K562 (cell line): Measurements from ENCODE around the gene TBCC. TPM values are rescaled to one million over a fixed set of nuclear protein-coding genes. Genes with fewer than 3 reads are reported as not detected.

Experiments
- ATAC-seq: fragments of 200-7000 bp; cut with Tn5 transposase; 3 replicates; pipeline ENCODE4 v1.9.1; 2020; ENCODE audit warnings: moderate library complexity
- BruUV-seq: library from RNA; stranded (reverse); fragments of 400-500 nt; replicated peaks from 2 replicates; lab custom pipeline; 2021; lab: Mats Ljungman, UMichigan
- CTCF ChIA-PET: fragments of 300-600 bp; formaldehyde crosslinking; extraction: SDS; loops from one replicate; lab custom pipeline; 2021; ENCODE audit warnings: low intra/inter-chr PET ratio; lab: Yijun Ruan, JAX
- POLR2A ChIA-PET: fragments of 300-600, 350-650 bp; sonication (Branson Sonifier 250); formaldehyde crosslinking; extraction: SDS; loops from one replicate; lab custom pipeline; 2021; ENCODE audit warnings: antibody characterized with exemption, inconsistent platforms; lab: Yijun Ruan, JAX
- DNase-seq, 4 experiments: peaks; one replicate each; pipeline versions ENCODE4 v3.0.0 to v3.0.0-alpha.2; 2011 to 2018; ENCODE audit warnings: low spot score in 3 of 4, mixed read lengths in 3 of 4; ENCODE audit errors: extremely low read depth in 1 of 4
- FAIRE-seq: peaks from 2 replicates; lab custom pipeline; 2011; peaks lifted over from hg19 to GRCh38; lab: Jason Lieb, UNC
- H2AFZ ChIP-seq: 2 replicates; pipeline ENCODE4 v1.6.0; 2011; ENCODE audit warnings: low read depth, low read length, control low read depth, inconsistent platforms
- H3K27ac ChIP-seq: fragments of 200-600 bp; 3 replicates; pipeline ENCODE4 v1.8.0; 2011; ENCODE audit warnings: low read depth, mild to moderate bottlenecking, control low read depth, inconsistent platforms, low read length, moderate library complexity, mixed read lengths; ENCODE audit errors: extremely low read depth
- H3K27me3 ChIP-seq, 2 experiments: fragments of 300-600 bp in 1 of 2; 2 replicates in 1 of 2; 3 replicates in 1 of 2; pipeline versions ENCODE4 v1.6.0 to v1.8.0; 2011; ENCODE audit warnings: inconsistent platforms in 2 of 2, low read length in 2 of 2, mild to moderate bottlenecking in 1 of 2, mixed read lengths in 1 of 2, moderate library complexity in 1 of 2; ENCODE audit not compliant: control insufficient read depth in 2 of 2, insufficient read depth in 2 of 2
- H3K36me3 ChIP-seq: fragments of 300-600 bp; 3 replicates; pipeline ENCODE4 v1.8.0; 2011; ENCODE audit warnings: mild to moderate bottlenecking, low read length, inconsistent platforms; ENCODE audit not compliant: control insufficient read depth, insufficient read depth
- H3K4me1 ChIP-seq, 2 experiments: fragments of 200-600 bp in 1 of 2; replicated peaks in 1 of 2; 2 replicates in 1 of 2; 3 replicates in 1 of 2; pipeline versions ENCODE4 v1.5.1 to v1.8.0; 2011; ENCODE audit warnings: inconsistent platforms in 2 of 2, low read length in 2 of 2, mild to moderate bottlenecking in 1 of 2, mixed read lengths in 1 of 2, moderate library complexity in 1 of 2; ENCODE audit not compliant: control insufficient read depth in 2 of 2, insufficient read depth in 2 of 2
- H3K4me2 ChIP-seq: 2 replicates; pipeline ENCODE4 v1.6.1; 2011; ENCODE audit warnings: low read length, control low read depth, inconsistent platforms, mixed read lengths; ENCODE audit not compliant: insufficient read depth
- H3K4me3 ChIP-seq: fragments of 200-600 bp; sonication (generic), shearing (Covaris generic); 2 replicates; pipeline ENCODE4 v1.5.1; 2016; ENCODE audit warnings: control low read depth, inconsistent platforms
- H3K79me2 ChIP-seq: fragments of 200-600 bp; 3 replicates; pipeline ENCODE4 v1.8.0; 2011; ENCODE audit warnings: low read length, inconsistent platforms; ENCODE audit not compliant: control insufficient read depth, insufficient read depth
- H3K9ac ChIP-seq, 2 experiments: 2 replicates each; pipeline versions ENCODE4 v1.6.0 to v1.6.1; 2011; ENCODE audit warnings: low read depth in 2 of 2, low read length in 2 of 2, control low read depth in 1 of 2, inconsistent platforms in 1 of 2, mild to moderate bottlenecking in 1 of 2, mixed read lengths in 1 of 2; ENCODE audit not compliant: insufficient read depth in 1 of 2
- H3K9me1 ChIP-seq: one replicate; pipeline ENCODE4 v1.6.0; 2011; ENCODE audit warnings: inconsistent platforms, mild to moderate bottlenecking, low read length, moderate library complexity; ENCODE audit not compliant: control insufficient read depth, insufficient read depth
- H3K9me3 ChIP-seq: replicated peaks from 2 replicates; pipeline ENCODE4 v1.5.1; 2011; ENCODE audit warnings: low read depth, low read length, inconsistent platforms; ENCODE audit not compliant: control insufficient read depth, insufficient read depth
- H4K20me1 ChIP-seq: replicated peaks from 2 replicates; pipeline ENCODE4 v1.6.1; 2011; ENCODE audit warnings: low read length, inconsistent platforms, mixed read lengths; ENCODE audit not compliant: control insufficient read depth, insufficient read depth
- C11orf30 ChIP-seq: fragments of 450-650 bp; IDR thresholded peaks from 2 replicates; pipeline ENCODE4 v1.6.1; 2016; ENCODE audit warnings: low read depth, mild to moderate bottlenecking
- ELK3 ChIP-seq: fragments of 450-650 bp; formaldehyde crosslinking; IDR thresholded peaks from 2 replicates; pipeline ENCODE4 v1.4.0; 2020; ENCODE audit warnings: mild to moderate bottlenecking
- MAFF ChIP-seq: IDR thresholded peaks from 2 replicates; pipeline ENCODE4 v1.6.1; 2012; ENCODE audit warnings: low read length, improper control_type of control experiment
- MAFG ChIP-seq: fragments of 450-650 bp; conservative IDR thresholded peaks from 2 replicates; pipeline ENCODE4 v1.6.1; 2016; ENCODE audit warnings: missing genetic modification characterization, missing compliant biosample characterization
- MAFK ChIP-seq: IDR thresholded peaks from 2 replicates; pipeline ENCODE4 v1.6.1; 2011; ENCODE audit warnings: low read length, improper control_type of control experiment
- MYNN ChIP-seq, 2 experiments: sonication (generic); formaldehyde crosslinking in 1 of 2; IDR thresholded peaks; 2 replicates each; pipeline versions ENCODE4 v1.5.0 to v1.6.1; 2016 to 2020; ENCODE audit warnings: antibody characterized with exemption in 1 of 2, missing genetic modification reagents in 1 of 2
- NFE2 ChIP-seq: IDR thresholded peaks from 2 replicates; pipeline ENCODE4 v1.6.1; 2014; ENCODE audit warnings: antibody characterized with exemption, low read depth
- NFIC ChIP-seq: fragments of 450-650 bp; IDR thresholded peaks from 2 replicates; pipeline ENCODE4 v1.6.1; 2017; ENCODE audit warnings: mild to moderate bottlenecking, inconsistent platforms
- TCF7 ChIP-seq: sonication (generic); IDR thresholded peaks from 2 replicates; pipeline ENCODE4 v1.6.1; 2016; ENCODE audit warnings: antibody characterized with exemption, borderline replicate concordance
- ZNF239 ChIP-seq: fragments of 250-450 bp; sonication (Bioruptor Pico); IDR thresholded peaks from 2 replicates; pipeline ENCODE4 v1.4.0; 2020; ENCODE audit warnings: mild to moderate bottlenecking
- ZNF316 ChIP-seq: fragments of 450-650 bp; IDR thresholded peaks from 2 replicates; pipeline ENCODE4 v1.6.1; 2016
- ZNF655 ChIP-seq: fragments of 250-450 bp; sonication (Bioruptor Pico); IDR thresholded peaks from 2 replicates; pipeline ENCODE4 v1.5.0; 2021
- WGBS: fragments of 100-300 bp; shearing (Covaris generic); methylation state at CpG from one replicate; pipeline ENCODE4 v1.1.6; 2016; ENCODE audit warnings: low coverage, mixed read lengths; ENCODE audit not compliant: insufficient coverage; ENCODE audit errors: missing lambda C conversion rate; 5-methylcytosine and 5-hydroxymethylcytosine counted together
- in situ Hi-C: fragments of 300-500 bp; cut with MboI; formaldehyde crosslinking; loops from 4 replicates; pipeline ENCODE4 v1.15.0; 2018; ENCODE audit warnings: inconsistent platforms, mixed read lengths
- intact Hi-C: fragments of 100-400 bp; cut with micrococcal nuclease; formaldehyde crosslinking; loops from 2 replicates; pipeline ENCODE4 v1.14.2; 2022
- polyA plus RNA-seq, 8 experiments: library from polyadenylated mRNA; depleted of rRNA in 4 of 8; stranded (reverse) in 5 of 8; unstranded in 3 of 8; fragments of >200 nt; fragmentation: Nextera tagmentation in 2 of 8; fragmentation: Illumina TruSeq in 1 of 8; extraction: Ambion mirVana in 2 of 8; extraction: Trizol in 1 of 8; gene quantifications; 2 replicates each; pipeline versions ENCODE4 v1.2.1 to v1.2.3, GENCODE V29; 2011 to 2014; ENCODE audit warnings: inconsistent platforms in 1 of 8, missing spikeins in 1 of 8
- total RNA-seq, 7 experiments: library from RNA; depleted of rRNA in 6 of 7; stranded (reverse); fragments of >200 nt in 6 of 7; fragmentation: Illumina TruSeq in 2 of 7; extraction: Trizol in 2 of 7; gene quantifications; 2 replicates each; pipeline versions ENCODE4 v1.2.1 to v1.2.3, GENCODE V29; 2011 to 2021; ENCODE audit warnings: low replicate concordance in 1 of 7
- TF ChIP-seq, protein P1 (sequence below): sonication (generic); formaldehyde crosslinking; IDR thresholded peaks from 2 replicates; pipeline ENCODE4 v1.8.0; 2023; ENCODE audit warnings: mild to moderate bottlenecking, missing genetic modification reagents

Gene TBCC
- total and polyA plus RNA-seq, 9 of the 15 experiments (the other 6 are each of a cell fraction or from before 2014, with no cell fraction given): 2.8 to 34.1 (median 23.3) TPM

GRCh38 chr6:42696526-42697267 is 49.2 kb downstream of the TBCC start:
- ChIA-PET POLR2A (interaction anchor here (0.6 to 1.1 kb wide), 9 partner anchors 9 to 187 kb away, joined by 3 to 5 read pairs (median 3); no protein-coding TSS in a partner anchor), CTCF (no interaction called here)
- FAIRE-seq (peak; percentile 48), ATAC-seq (peak; percentile 32; the same call in 1 of the 3 replicates), DNase-seq (peak in 1 of 4 experiments; percentile 11)
- no peak overlapping the region for H3K4me3 ChIP-seq
- no peak overlapping the region for H3K4me2 ChIP-seq
- no peak overlapping the region for H3K27ac ChIP-seq
- no TSS peak for BruUV-seq
- no peaks in the 10 kb centered on the region for H3K27me3 ChIP-seq
- H2AFZ ChIP-seq: no peak overlapping the region
- H4K20me1 ChIP-seq: 0 out of 2 replicates have a peak, but pooled peaks cover 4% of the 10 kb centered on the region
- peaks cover 22% of the 10 kb centered on the region; the same call in 1 of the 3 replicates for H3K36me3 ChIP-seq
- WGBS: 42% methylated on average over 7 of the region's 7 CpGs
- peaks cover under 1 to 4% of the 10 kb centered on the region in 2 experiments; a peak in 4 of 5 replicates for H3K4me1 ChIP-seq
- H3K9ac ChIP-seq: no peak overlapping the region
- intact Hi-C loops: no loop called here
- no peaks in the 10 kb centered on the region for H3K79me2 ChIP-seq
- TF ChIP-seq C11orf30 (peak; percentile 97), MYNN (IDR thresholded peaks at IDR 0.05) (no peak), MYNN (CRISPR knock-in tag; IDR thresholded peaks at IDR 0.05) (no peak), NFIC (peak; percentile 48), TCF7 (no peak), NFE2 (peak; percentile 19; the same call in 1 of the 2 replicates), MAFK (peak; percentile 95), ZNF239 (CRISPR knock-in tag) (no peak), MAFF (peak; percentile 94), ZNF316 (peak; percentile 98), ELK3 (CRISPR knock-in tag) (no peak), MAFG (tag) (peak; percentile 96), ZNF655 (CRISPR knock-in tag) (no peak)
- TF ChIP-seq, protein P1, sequence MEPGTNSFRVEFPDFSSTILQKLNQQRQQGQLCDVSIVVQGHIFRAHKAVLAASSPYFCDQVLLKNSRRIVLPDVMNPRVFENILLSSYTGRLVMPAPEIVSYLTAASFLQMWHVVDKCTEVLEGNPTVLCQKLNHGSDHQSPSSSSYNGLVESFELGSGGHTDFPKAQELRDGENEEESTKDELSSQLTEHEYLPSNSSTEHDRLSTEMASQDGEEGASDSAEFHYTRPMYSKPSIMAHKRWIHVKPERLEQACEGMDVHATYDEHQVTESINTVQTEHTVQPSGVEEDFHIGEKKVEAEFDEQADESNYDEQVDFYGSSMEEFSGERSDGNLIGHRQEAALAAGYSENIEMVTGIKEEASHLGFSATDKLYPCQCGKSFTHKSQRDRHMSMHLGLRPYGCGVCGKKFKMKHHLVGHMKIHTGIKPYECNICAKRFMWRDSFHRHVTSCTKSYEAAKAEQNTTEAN (CRISPR knock-in tag): no peak
- TF ChIP-seq, all 486 proteins: peak for 7
- Histone ChIP-seq H3K9me1 (no peaks in the 10 kb centered on the region), H3K9me3 (no peaks in the 10 kb centered on the region)
- in situ Hi-C loops: no loop called here
